Measurements from ENCODE around the gene ANKDD1A.

The ANKDD1A gene

GRCh38 chr15:64901914-64902313 is 9.8 kb upstream of the ANKDD1A start:
- Histone ChIP-seq H3K9me2 (replicated peaks; ENCODE audit: insufficient read depth, low read length) (no peaks in the 10 kb centered on the region), H3K9me3 (ENCODE audit: insufficient read depth, low read length) (peaks cover 6% of the 10 kb centered on the region; the same call in 1 of the 2 replicates), H3K9ac (ENCODE audit: low read length) (no peak overlapping the region), H4K20me1 (ENCODE audit: low read depth, low read length) (no peaks in the 10 kb centered on the region), H3K4me2 (ENCODE audit: low read depth, low read length, poor library complexity, severe bottlenecking) (peak overlapping the region; percentile 9), H2AFZ (ENCODE audit: low read depth, low read length, severe bottlenecking) (no peak overlapping the region), H3K27ac (ENCODE audit: low read depth, low read length) (peak overlapping the region; percentile 41; the same call in 1 of the 2 replicates), H3K27me3 (ENCODE audit: low read length) (no peaks in the 10 kb centered on the region), H3K79me2 (ENCODE audit: insufficient read depth, low read length) (no peaks in the 10 kb centered on the region), H3F3A (ENCODE audit: insufficient read depth) (no peaks in the 10 kb centered on the region), H3K36me3 (ENCODE audit: low read length) (no peaks in the 10 kb centered on the region), H3K4me3 (ENCODE audit: insufficient read depth, low read length, poor library complexity, severe bottlenecking) (no peak overlapping the region)
- TF ChIP-seq, protein P1, sequence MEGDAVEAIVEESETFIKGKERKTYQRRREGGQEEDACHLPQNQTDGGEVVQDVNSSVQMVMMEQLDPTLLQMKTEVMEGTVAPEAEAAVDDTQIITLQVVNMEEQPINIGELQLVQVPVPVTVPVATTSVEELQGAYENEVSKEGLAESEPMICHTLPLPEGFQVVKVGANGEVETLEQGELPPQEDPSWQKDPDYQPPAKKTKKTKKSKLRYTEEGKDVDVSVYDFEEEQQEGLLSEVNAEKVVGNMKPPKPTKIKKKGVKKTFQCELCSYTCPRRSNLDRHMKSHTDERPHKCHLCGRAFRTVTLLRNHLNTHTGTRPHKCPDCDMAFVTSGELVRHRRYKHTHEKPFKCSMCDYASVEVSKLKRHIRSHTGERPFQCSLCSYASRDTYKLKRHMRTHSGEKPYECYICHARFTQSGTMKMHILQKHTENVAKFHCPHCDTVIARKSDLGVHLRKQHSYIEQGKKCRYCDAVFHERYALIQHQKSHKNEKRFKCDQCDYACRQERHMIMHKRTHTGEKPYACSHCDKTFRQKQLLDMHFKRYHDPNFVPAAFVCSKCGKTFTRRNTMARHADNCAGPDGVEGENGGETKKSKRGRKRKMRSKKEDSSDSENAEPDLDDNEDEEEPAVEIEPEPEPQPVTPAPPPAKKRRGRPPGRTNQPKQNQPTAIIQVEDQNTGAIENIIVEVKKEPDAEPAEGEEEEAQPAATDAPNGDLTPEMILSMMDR (IDR thresholded peaks at IDR 0.05; ENCODE audit: insufficient read depth, low read length, poor library complexity, severe bottlenecking) = no peak
- no peak for TF ChIP-seq EZH2phosphoT487 (conservative IDR thresholded peaks at IDR 0.05; ENCODE audit: low read length)

GRCh38 chr15:64902863-64903262 is 8.8 kb upstream of the ANKDD1A start:
- Histone ChIP-seq H3K9me2 (replicated peaks; ENCODE audit: insufficient read depth, low read length) (no peaks in the 10 kb centered on the region), H3K4me2 (ENCODE audit: low read depth, low read length, poor library complexity, severe bottlenecking) (no peak overlapping the region), H3K27me3 (ENCODE audit: low read length) (no peaks in the 10 kb centered on the region), H2AFZ (ENCODE audit: low read depth, low read length, severe bottlenecking) (no peak overlapping the region), H3K9me3 (ENCODE audit: insufficient read depth, low read length) (peaks cover 6% of the 10 kb centered on the region; the same call in 1 of the 2 replicates), H4K20me1 (ENCODE audit: low read depth, low read length) (no peaks in the 10 kb centered on the region), H3K4me3 (ENCODE audit: insufficient read depth, low read length, poor library complexity, severe bottlenecking) (no peak overlapping the region), H3F3A (ENCODE audit: insufficient read depth) (no peaks in the 10 kb centered on the region), H3K36me3 (ENCODE audit: low read length) (no peaks in the 10 kb centered on the region), H3K9ac (ENCODE audit: low read length) (no peak overlapping the region), H3K79me2 (ENCODE audit: insufficient read depth, low read length) (no peaks in the 10 kb centered on the region), H3K27ac (ENCODE audit: low read depth, low read length) (no peak overlapping the region)
- TF ChIP-seq EZH2phosphoT487 (conservative IDR thresholded peaks at IDR 0.05; ENCODE audit: low read length) = no peak
- TF ChIP-seq, protein P1 (IDR thresholded peaks at IDR 0.05; ENCODE audit: insufficient read depth, low read length, poor library complexity, severe bottlenecking) = no peak

GRCh38 chr15:64903326-64903950 is 8.3 kb upstream of the ANKDD1A start:
- no peak overlapping the region for H3K4me3 ChIP-seq (ENCODE audit: insufficient read depth, low read length, poor library complexity, severe bottlenecking)
- H3K79me2 ChIP-seq (ENCODE audit: insufficient read depth, low read length) = no peaks in the 10 kb centered on the region
- H3K27ac ChIP-seq (ENCODE audit: low read depth, low read length) = no peak overlapping the region
- no peaks in the 10 kb centered on the region for H4K20me1 ChIP-seq (ENCODE audit: low read depth, low read length)
- no peak overlapping the region for H2AFZ ChIP-seq (ENCODE audit: low read depth, low read length, severe bottlenecking)
- H3K4me2 ChIP-seq (ENCODE audit: low read depth, low read length, poor library complexity, severe bottlenecking) = no peak overlapping the region
- H3K9me3 ChIP-seq (ENCODE audit: insufficient read depth, low read length) = peaks cover 6% of the 10 kb centered on the region; the same call in 1 of the 2 replicates
- no peaks in the 10 kb centered on the region for H3K27me3 ChIP-seq (ENCODE audit: low read length)
- no peaks in the 10 kb centered on the region for H3K36me3 ChIP-seq (ENCODE audit: low read length)
- H3K9me2 ChIP-seq (replicated peaks; ENCODE audit: insufficient read depth, low read length) = no peaks in the 10 kb centered on the region
- no peak overlapping the region for H3K9ac ChIP-seq (ENCODE audit: low read length)
- no peaks in the 10 kb centered on the region for H3F3A ChIP-seq (ENCODE audit: insufficient read depth)
- TF ChIP-seq EZH2phosphoT487 (conservative IDR thresholded peaks at IDR 0.05; ENCODE audit: low read length) = no peak
- TF ChIP-seq, protein P1 (IDR thresholded peaks at IDR 0.05; ENCODE audit: insufficient read depth, low read length, poor library complexity, severe bottlenecking) = no peak
